GM21717 (cell line): ENCODE measurements around the gene RANBP9.
A peak's percentile ranks its signal among the peaks of the same experiment; 100 is the strongest.

Source experiments
- ATAC-seq: cut with Tn5 transposase; IDR thresholded peaks from one replicate; pipeline ENCODE4 v1.9.1; 2021; ENCODE audit warnings: mild to moderate bottlenecking, moderate library complexity; ENCODE audit not compliant: unreplicated experiment

Gene RANBP9

DNA sequence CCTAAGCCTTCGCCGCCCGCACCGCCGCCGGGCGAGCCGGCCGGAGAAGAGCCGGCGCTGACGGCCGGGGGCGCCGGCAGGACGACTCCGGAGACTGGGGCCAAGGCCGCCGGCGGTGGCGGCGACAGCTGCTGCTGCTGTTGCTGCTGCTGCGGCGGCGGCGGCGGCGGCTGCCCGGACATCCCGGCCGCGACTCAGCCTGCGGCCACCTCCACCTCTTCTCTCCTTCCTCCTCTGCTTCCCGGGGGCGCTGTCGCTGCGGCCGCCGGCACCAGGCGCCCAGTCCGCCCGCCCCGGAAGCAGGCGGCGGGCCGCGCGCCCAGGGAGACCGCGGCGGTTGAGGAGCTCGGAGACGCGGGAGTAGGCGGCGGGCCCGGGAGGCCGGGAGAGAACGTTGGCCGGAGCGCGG lies 307 bp downstream of the RANBP9 start:
- ATAC-seq: peak; percentile 43

GRCh38 chr6:13710552-13711323 lies 897 bp downstream of the RANBP9 start:
- peak; percentile 11 for ATAC-seq

DNA sequence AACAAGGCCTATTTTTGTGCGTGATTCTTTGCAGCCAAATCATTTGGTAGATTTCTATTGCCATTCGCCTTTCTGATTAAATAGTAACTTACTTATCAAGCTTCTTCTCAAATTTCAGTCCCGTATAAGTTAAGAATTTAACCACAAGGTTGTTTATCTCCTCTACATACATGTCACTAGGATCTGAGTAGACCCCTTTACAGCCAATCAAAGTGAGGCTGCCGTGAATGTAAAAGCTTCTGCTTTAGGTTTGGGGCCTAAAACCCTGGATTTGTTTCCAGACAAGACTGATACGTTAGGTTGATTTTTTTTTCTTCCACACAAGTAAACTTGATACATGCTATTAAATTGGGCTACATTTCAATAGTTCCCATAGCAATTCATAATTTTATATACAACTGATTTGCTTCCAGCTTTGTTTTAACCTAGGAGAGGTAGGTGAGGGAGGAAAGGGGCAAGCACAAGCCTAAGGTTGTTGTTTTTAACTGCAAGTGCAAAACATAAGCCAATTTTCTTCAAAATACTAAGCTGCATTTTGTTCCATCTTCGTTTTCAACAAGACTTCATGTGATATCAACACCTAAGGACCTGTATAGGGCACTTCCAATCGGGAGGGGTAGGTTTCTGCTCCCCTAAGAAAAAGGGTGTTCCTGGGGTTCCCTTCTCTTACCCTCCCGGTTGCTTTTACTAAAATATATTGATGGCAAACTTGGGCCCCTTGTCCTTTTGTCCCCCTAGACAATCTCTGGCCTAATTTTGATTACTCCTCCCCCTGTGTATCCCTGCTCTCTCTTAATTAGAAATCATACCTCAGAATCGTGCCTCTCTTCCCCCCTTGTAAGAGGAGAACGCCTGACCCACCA lies 1.7 kb downstream of the RANBP9 start:
- no peak for ATAC-seq

GRCh38 chr6:13708736-13709135 lies 2.9 kb downstream of the RANBP9 start:
- no peak for ATAC-seq

DNA sequence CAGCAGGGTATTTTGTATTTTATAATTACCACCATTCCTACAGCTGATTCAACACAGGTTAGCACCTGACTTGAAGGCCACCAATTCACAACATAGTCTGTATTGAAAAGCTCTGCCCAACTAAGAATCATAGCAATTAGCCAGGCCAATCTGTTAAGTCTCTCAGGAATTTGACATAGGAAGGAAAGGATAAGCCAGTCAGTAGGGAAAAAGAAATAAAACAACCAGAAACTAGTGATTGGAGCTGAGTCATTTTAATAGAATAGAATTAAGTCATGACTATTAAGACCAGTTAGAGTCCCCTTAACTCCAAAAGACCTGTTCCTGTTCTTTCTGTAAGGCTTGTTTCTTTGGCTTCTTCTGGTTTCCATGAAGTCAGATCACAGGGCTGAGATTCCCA lies 8.1 kb downstream of the RANBP9 start:
- no peak for ATAC-seq

DNA sequence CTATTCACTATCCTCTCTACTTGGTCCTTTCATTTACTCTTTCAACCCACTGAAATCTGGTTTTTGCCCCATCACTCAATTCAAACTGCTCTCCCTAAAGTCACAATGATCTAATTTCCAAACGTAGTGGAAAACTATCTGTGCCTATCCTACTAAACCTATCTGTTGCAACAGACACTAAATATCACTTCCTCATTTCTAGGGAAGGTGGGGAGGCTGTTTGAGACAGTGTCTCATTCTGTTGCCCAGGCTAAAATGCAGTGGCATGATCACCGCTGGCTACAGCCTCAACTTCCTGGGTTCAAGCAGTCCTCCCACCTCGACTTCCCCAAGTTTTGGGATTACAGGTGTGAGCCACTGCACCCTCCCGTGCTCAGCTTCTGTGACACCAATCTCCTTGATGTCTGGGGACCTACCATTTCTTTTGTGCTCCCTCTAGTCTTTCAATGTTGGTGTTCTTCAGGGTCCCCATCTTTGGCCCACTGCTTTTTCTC lies 8.8 kb downstream of the RANBP9 start:
- ATAC-seq: no peak

DNA sequence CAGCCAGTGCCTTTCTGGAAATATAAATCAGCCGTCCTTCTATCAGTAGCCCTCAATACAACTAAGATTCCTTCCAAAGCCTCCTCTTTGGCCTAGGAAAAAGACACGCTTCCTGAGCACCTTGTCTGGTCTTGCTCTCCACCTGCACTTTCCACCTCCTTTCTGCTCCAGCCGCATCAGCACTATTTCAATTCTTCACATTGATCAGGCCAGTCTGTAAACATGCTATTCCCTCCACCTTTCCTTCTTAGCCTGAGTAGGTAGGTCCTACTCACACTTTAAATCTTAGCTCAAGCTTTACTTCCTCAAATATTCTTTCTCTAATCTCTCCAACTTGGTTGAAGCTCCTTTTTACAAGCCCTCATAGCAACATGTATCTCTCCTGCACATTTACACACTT lies 11.4 kb downstream of the RANBP9 start:
- ATAC-seq: no peak

DNA sequence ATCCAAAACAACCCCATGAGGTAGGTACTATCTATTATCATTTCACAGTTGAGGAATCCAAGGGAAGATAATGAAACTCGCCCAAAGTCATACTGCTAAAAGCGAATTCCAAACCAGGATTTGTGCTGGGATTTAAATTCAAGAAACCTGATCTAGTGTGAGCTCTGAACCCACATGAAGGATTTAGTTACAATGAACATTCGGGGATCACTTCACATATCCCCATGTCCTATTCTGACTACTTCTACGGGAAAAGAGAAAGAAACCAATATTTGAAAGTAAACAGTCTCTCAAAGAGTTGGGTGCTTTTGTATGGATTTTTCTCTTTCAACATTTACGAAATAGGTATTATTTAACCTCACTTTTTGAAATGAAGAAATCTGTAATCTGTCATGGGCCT lies 12.9 kb downstream of the RANBP9 start:
- ATAC-seq: no peak

DNA sequence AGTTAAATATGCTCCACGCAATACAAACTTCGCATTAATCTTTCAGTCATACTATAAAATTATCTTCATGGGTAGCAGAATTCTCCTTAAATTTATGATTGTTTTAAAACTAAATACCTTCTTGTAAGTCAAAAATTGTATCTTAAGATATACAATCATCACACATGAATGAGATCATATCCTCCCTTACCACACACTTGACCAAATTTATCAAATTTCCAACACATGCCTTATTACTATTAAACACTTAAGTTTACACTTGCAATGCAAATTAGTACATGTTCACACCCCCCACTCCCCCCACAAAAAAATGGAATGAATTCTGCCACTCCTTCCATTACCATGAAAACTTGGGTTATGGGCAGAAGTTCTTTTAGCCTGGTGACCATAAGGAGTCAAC lies 13.8 kb downstream of the RANBP9 start:
- ATAC-seq: no peak

DNA sequence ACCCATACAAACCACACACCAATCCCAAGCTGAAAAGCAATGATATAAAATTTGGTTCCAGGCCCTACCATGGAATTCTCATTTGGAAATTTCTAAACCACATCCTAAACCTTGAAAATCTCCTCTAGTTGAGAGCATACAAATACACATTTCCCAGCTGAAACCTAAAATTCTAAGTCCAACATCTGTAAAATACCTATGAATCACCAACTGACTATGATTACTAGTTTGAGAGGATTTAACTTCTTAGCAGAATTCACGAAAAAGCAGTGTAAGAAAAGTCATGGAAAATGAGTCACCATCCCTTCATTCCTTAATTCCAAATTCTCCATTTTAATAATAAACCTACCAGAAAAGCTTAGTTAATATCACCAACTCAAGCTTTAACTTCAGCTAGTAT lies 15.4 kb downstream of the RANBP9 start:
- ATAC-seq: no peak

- ATAC-seq: no peak
Measured at GRCh38 chr6:13695252-13695651, 16.4 kb downstream of the RANBP9 start.

DNA sequence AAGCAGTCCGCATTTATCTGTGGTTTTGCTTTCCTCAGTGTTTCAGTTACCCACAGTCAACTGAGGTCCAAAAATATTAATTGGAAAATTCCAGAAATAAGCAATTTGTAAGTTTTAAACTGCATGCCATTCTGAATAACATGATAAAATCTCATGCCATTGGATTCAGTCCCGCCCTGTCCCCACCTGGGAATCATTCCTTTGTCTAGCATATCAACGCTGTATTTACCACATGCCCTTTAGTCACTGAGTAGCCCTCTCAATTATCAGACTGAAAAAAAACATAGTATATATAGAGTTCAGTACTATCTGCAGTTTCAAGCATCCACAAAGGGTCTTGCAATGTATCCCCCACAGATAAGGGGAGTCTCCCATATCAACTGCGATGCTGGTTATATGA lies 17.1 kb downstream of the RANBP9 start:
- no peak for ATAC-seq

DNA sequence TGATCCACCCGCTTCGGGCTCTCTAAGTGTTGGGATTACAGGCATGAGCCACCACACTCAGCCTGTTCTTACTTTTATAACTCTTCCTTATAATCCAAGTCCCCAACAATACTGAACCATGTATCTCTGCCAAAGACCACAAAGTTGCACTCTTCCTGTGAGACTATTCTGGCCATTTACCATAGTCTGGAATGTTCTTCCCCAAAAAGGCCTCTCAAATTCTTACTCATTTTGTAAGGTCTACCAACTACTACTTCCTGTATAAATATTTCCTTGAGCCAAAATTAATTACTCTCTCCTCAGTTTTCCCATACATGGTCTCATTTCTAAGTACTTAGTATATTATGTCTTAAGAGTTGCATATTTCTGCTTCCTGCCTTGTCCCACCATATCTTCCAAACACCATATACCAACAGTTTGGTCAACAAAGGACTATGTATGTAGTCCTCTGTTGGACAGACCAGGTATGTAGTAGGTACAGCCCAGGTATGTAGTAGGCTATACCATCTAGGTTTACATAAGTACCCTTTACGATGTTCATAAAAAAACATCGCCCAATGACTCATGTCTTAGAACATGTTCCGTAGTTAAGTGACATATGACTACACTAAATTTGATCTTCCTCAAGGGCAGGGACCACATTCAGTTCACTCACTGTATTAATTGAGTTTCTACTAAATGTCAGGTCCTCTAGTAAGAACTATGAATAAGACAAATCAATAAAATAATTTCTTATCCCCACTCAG lies 22.0 kb downstream of the RANBP9 start:
- no peak for ATAC-seq

- ATAC-seq: no peak
Measured at GRCh38 chr6:13688692-13689196, 22.9 kb downstream of the RANBP9 start.

GRCh38 chr6:13687917-13688351 lies 23.7 kb downstream of the RANBP9 start:
- ATAC-seq: no peak

DNA sequence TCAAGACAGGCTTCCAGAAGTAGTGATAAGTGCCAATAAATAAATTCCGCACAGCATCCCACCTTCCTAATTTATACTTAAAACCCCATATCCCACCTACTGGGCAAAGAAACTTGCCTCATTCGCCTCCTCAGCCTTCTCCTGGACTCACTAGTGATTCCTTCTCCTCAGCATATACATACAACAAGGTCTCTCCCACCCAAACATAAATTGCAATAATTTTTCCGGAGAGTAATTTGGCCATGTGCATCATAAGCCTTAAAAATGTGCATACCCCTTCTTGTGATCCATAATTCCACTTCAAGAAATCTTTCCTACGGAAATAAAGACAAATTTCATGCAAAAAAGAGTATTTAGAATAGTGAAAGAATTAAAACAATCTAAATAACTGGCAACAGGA lies 26.8 kb downstream of the RANBP9 start:
- no peak for ATAC-seq

- no peak for ATAC-seq
Measured at GRCh38 chr6:13683038-13683437, 28.6 kb downstream of the RANBP9 start.

DNA sequence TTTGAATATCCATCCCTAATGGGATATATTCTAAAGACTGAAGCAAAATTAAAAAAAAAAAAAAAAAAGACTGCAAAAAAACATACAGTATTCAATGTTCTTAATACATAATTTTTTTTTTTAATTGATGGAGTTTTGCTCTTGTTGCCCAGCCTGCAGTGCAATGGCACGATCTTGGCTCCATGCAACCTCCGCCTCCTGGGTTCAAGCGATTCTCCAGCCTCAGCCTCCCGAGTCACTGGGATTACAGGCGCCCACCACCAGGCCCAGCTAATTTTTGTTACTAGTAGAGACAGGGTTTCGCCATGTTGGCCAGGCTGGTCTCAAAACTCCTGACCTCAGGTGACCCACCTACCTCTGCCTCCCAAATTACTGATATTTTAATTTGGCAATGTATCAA lies 29.3 kb downstream of the RANBP9 start:
- no peak for ATAC-seq

GRCh38 chr6:13681305-13682061 lies 30.2 kb downstream of the RANBP9 start:
- ATAC-seq: no peak

DNA sequence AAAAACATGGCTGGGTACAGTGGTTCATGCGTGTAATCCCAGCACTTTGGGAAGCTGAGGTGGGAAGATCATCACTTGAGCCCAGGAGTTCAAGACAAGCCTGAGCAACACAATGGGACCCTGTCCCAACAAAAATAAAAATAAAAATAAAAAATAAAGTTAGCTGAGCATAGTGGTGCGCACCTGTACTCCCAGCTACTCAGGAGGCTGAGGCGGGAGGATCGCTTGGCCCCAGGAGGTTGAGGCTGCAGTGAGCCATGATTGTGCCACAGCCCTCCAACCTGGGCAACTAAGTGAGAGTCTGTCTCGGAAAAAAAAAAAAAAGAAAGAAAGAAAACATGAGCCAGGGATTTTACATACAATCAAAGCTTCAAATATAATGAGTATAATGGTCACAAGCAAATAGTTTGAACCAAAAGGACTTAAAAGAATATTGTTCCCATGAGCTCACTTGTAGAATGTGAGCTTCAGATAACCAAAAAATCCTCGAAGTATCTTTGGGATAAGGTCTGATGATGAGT lies 31.1 kb downstream of the RANBP9 start:
- ATAC-seq: no peak
